HepG2 (cell line): ENCODE data around the gene EPX. TPM values are rescaled to one million over a fixed set of nuclear protein-coding genes. Genes with fewer than 3 reads are reported as not detected.

Experiments
- CC2D1A ChIP-seq: sonication (generic); formaldehyde crosslinking; IDR thresholded peaks from 2 replicates; pipeline ENCODE4 v1.8.1; 2023; ENCODE audit warnings: mild to moderate bottlenecking, missing genetic modification reagents
- E2F5 ChIP-seq: sonication (generic); formaldehyde crosslinking; conservative IDR thresholded peaks from 2 replicates; pipeline ENCODE4 v1.4.0; 2020; ENCODE audit warnings: missing genetic modification reagents
- EED ChIP-seq: sonication (generic); formaldehyde crosslinking; IDR thresholded peaks from 2 replicates; pipeline ENCODE4 v1.5.0; 2020; ENCODE audit warnings: mild to moderate bottlenecking, missing genetic modification reagents
- GABPB1 ChIP-seq: IDR thresholded peaks from 2 replicates; pipeline ENCODE4 v1.6.1; 2016; ENCODE audit warnings: mild to moderate bottlenecking, missing genetic modification reagents, moderate library complexity, missing compliant biosample characterization
- HMGA1 ChIP-seq: sonication (generic); formaldehyde crosslinking; conservative IDR thresholded peaks from 2 replicates; pipeline ENCODE4 v1.4.0; 2020; ENCODE audit warnings: missing genetic modification reagents
- HNF4G ChIP-seq, 2 experiments: sonication (generic) in 1 of 2; formaldehyde crosslinking in 1 of 2; IDR thresholded peaks; 2 replicates each; pipeline versions ENCODE4 v1.4.0 to v1.6.1; 2011 to 2020; ENCODE audit warnings: borderline replicate concordance in 2 of 2, low read depth in 2 of 2, mild to moderate bottlenecking in 2 of 2, low read length in 1 of 2, missing genetic modification reagents in 1 of 2, moderate library complexity in 1 of 2
- IKZF5 ChIP-seq: IDR thresholded peaks from 2 replicates; pipeline ENCODE4 v1.6.1; 2018; ENCODE audit warnings: missing genetic modification reagents, mild to moderate bottlenecking, missing compliant biosample characterization
- MEIS1 ChIP-seq: sonication (generic); formaldehyde crosslinking; IDR thresholded peaks from 2 replicates; pipeline ENCODE4 v1.9.0; 2021; ENCODE audit warnings: mild to moderate bottlenecking, missing genetic modification reagents, moderate library complexity, borderline replicate concordance
- NFYC ChIP-seq: IDR thresholded peaks from 2 replicates; pipeline ENCODE4 v1.6.1; 2016; ENCODE audit warnings: missing genetic modification reagents, missing compliant biosample characterization
- RCOR2 ChIP-seq: IDR thresholded peaks from 2 replicates; pipeline ENCODE4 v1.6.1; 2016; ENCODE audit warnings: missing biosample characterization, missing genetic modification reagents
- SIN3A ChIP-seq: IDR thresholded peaks from 2 replicates; pipeline ENCODE4 v1.6.1; 2011; ENCODE audit warnings: low read depth, mild to moderate bottlenecking, control low read depth, low read length, borderline replicate concordance
- SP2 ChIP-seq: sonication (generic); formaldehyde crosslinking; IDR thresholded peaks from 2 replicates; pipeline ENCODE4 v1.5.1; 2020; ENCODE audit warnings: mild to moderate bottlenecking, missing genetic modification reagents
- SPEN ChIP-seq: sonication (generic); formaldehyde crosslinking; IDR thresholded peaks from 2 replicates; pipeline ENCODE4 v1.5.1; 2020; ENCODE audit warnings: low read depth, mild to moderate bottlenecking, missing genetic modification reagents
- TIGD3 ChIP-seq: sonication (generic); formaldehyde crosslinking; IDR thresholded peaks from 2 replicates; pipeline ENCODE4 v1.5.1; 2020; ENCODE audit warnings: mild to moderate bottlenecking, missing genetic modification reagents, borderline replicate concordance
- ZBTB26 ChIP-seq: IDR thresholded peaks from 2 replicates; pipeline ENCODE4 v1.6.1; 2016; ENCODE audit warnings: missing compliant biosample characterization, missing genetic modification reagents, borderline replicate concordance
- ZFP36L1 ChIP-seq: sonication (generic); formaldehyde crosslinking; IDR thresholded peaks from 2 replicates; pipeline ENCODE4 v1.8.0; 2022; ENCODE audit warnings: mild to moderate bottlenecking, missing genetic modification reagents, moderate library complexity
- ZFP41 ChIP-seq: sonication (generic); formaldehyde crosslinking; IDR thresholded peaks from 2 replicates; pipeline ENCODE4 v1.4.0; 2020; ENCODE audit warnings: mild to moderate bottlenecking, missing genetic modification reagents, borderline replicate concordance
- ZNF251 ChIP-seq: sonication (generic); formaldehyde crosslinking; IDR thresholded peaks from 2 replicates; pipeline ENCODE4 v1.9.0; 2021; ENCODE audit warnings: mild to moderate bottlenecking, missing genetic modification reagents
- ZNF414 ChIP-seq: sonication (generic); formaldehyde crosslinking; IDR thresholded peaks from 2 replicates; pipeline ENCODE4 v1.5.0; 2020; ENCODE audit warnings: missing genetic modification reagents
- ZNF501 ChIP-seq: sonication (generic); formaldehyde crosslinking; IDR thresholded peaks from 2 replicates; pipeline ENCODE4 v1.5.1; 2020; ENCODE audit warnings: mild to moderate bottlenecking, moderate library complexity, missing genetic modification reagents
- ZNF589 ChIP-seq: sonication (generic); formaldehyde crosslinking; conservative IDR thresholded peaks from 2 replicates; pipeline ENCODE4 v1.8.0; 2022; ENCODE audit warnings: mild to moderate bottlenecking, moderate library complexity, missing genetic modification reagents
- ZNF607 ChIP-seq: sonication (generic); formaldehyde crosslinking; IDR thresholded peaks from 2 replicates; pipeline ENCODE4 v1.5.1; 2020; ENCODE audit warnings: missing genetic modification reagents, mild to moderate bottlenecking, borderline replicate concordance
- polyA plus RNA-seq, 8 experiments: library from polyadenylated mRNA; depleted of rRNA in 3 of 8; stranded (reverse) in 7 of 8; unstranded in 1 of 8; fragments of >200 nt; fragmentation: Illumina TruSeq in 4 of 8; extraction: Trizol in 4 of 8; gene quantifications; 2 replicates each; pipeline versions ENCODE4 v1.2.1 to v1.2.3, GENCODE V29; 2011 to 2016; ENCODE audit warnings: low read depth in 4 of 8, missing spikeins in 1 of 8, mixed read lengths in 1 of 8; ENCODE audit not compliant: insufficient read depth in 1 of 8
- total RNA-seq, 5 experiments: library from RNA; depleted of rRNA; stranded (reverse); fragments of >200 nt; fragmentation: Illumina TruSeq; extraction: Trizol; gene quantifications; 2 replicates each; pipeline ENCODE4 v1.2.3, GENCODE V29; 2016; ENCODE audit warnings: low read depth in 1 of 5

EPX gene
- total and polyA plus RNA-seq, 2 of the 13 experiments (the other 11 are each of a cell fraction or from before 2014, with no cell fraction given): not detected

GRCh38 chr17:58249270-58250133, 57.0 kb downstream of the EPX start (continued):
- TF ChIP-seq ZFP41 (CRISPR knock-in tag) (peak; percentile 90; the same call in 1 of the 2 replicates), NFYC (CRISPR knock-in tag) (no peak), E2F5 (CRISPR knock-in tag) (peak; percentile 39; the same call in 1 of the 2 replicates), RCOR2 (no peak), CC2D1A (CRISPR knock-in tag) (no peak), IKZF5 (CRISPR knock-in tag) (peak; percentile 50; the same call in 1 of the 2 replicates), TIGD3 (CRISPR knock-in tag) (0 out of 2 replicates have a peak, but pooled peaks have one; percentile 41), ZNF501 (CRISPR knock-in tag) (no peak), ZNF607 (CRISPR knock-in tag) (no peak), ZNF251 (CRISPR knock-in tag) (no peak), SIN3A (no peak), ZBTB26 (CRISPR knock-in tag) (peak; percentile 72; the same call in 1 of the 2 replicates), ZNF589 (0 out of 2 replicates have a peak, but pooled peaks have one; percentile 68), HNF4G (IDR thresholded peaks at IDR 0.05; ENCODE audit: borderline replicate concordance, low read depth, low read length) (no peak), HNF4G (CRISPR knock-in tag; IDR thresholded peaks at IDR 0.05; ENCODE audit: borderline replicate concordance, low read depth) (no peak), ZFP36L1 (CRISPR knock-in tag) (no peak), EED (peak; percentile 78; the same call in 1 of the 2 replicates), HMGA1 (CRISPR knock-in tag) (no peak), MEIS1 (no peak), ZNF414 (no peak), SP2 (CRISPR knock-in tag) (no peak), GABPB1 (CRISPR knock-in tag) (peak; percentile 69; the same call in 1 of the 2 replicates), SPEN (CRISPR knock-in tag) (peak; percentile 50; the same call in 1 of the 2 replicates)
